HG02610 (cell line): ENCODE data around the gene RANBP3L.

Experiments
- ATAC-seq: cut with Tn5 transposase; IDR thresholded peaks from one replicate; pipeline ENCODE4 v1.9.1; 2021; ENCODE audit warnings: mild to moderate bottlenecking, moderate library complexity; ENCODE audit not compliant: unreplicated experiment

RANBP3L gene

GRCh38 chr5:36244076-36244475 is 57.6 kb downstream of the RANBP3L start:
- ATAC-seq = no peak

GRCh38 chr5:36243653-36244052 is 58.0 kb downstream of the RANBP3L start:
- no peak for ATAC-seq

GRCh38 chr5:36242534-36243485 is 58.9 kb downstream of the RANBP3L start:
- ATAC-seq = no peak

- peak; percentile 95 for ATAC-seq
These were observed 59.8 kb downstream of the RANBP3L start, which contains the start of gene NADK2 for GRCh38 chr5:36241631-36242533. NADK2 (minus strand) TSS chr5:36241925; CDS start chr5:36241798, 127 bp downstream.

DNA sequence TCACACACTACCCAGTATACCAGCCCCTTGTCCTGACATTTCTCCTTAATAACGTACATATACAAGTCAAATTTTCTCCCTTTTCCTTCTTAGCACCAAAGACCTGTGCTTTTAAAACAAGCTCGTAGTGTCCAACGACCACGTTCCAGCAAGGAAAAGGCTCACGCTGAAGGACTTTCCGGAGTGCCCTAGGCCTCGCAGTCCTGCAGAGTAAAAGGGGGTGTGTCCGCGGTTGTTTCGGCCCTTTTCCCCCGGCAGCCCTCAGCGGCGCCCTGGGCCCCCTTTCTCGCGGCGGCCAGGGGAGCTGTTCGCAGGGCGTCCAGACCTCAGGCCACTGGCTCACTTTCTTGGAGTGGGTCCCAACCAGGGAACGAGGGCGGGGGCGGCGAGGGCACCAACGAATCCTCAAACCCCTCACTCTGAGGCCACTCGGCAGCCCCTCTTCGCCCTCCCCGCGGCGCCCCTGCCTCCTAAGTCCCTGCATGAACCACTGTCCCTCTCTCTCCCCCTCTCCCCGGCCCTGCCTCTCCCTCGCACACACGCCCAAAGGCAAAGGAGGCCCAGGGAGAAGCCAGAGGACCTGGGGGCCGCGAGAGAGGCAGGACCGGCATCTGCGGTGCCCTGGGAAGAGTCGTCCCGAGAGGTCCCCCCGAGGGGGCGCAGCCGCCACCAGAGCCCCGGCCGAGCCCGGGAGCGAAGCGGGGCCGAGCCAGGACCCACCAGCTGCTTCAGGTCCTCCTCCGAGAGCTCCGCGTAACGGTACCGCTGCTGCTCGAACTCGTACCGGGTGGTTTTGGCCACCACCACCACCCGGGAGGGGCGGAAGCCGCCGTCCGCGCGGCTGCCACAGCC is 60.7 kb downstream of the RANBP3L start:
- ATAC-seq = peak; percentile 10

- ATAC-seq = no peak
These were observed 62.1 kb downstream of the RANBP3L start for GRCh38 chr5:36239370-36240293.

- ATAC-seq = no peak
These were observed 63.0 kb downstream of the RANBP3L start for GRCh38 chr5:36238502-36239295.

DNA sequence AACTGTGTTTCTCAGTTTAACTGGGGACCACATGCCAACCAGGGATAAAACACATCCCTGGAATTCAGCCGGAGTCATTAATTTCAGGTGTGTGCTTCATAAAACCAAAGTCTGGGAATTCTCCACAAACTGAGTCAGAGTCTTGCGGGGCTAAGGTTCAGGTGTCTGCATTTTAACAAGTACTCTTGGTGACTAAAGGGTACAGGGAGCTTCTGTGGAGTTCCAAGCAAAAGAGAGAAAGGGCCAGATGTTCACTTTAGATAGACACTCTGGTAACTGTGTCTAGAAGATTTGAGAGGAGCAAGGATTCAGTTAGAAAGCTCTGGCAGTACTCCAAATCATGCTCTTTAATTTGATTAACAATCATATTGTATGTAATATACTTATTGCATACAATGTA is 64.0 kb downstream of the RANBP3L start:
- no peak for ATAC-seq

DNA sequence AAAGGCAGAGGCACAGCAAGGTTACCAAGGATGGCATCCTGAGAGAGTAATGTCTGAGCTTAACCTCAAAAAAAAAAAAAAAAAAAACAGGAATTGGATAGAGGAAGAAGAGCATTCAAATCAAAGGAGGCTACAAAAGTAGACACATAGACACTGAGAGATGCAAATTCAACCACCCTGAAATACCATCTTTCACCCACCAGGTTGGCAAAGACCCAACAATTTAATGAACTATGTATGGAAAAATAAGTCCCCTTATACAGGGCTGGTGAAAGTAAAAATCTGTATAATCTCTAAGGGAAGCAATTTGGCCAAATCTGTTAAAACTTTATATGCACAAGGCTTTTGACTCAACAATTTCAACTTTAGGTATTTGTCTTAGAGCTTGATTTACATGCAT is 64.9 kb downstream of the RANBP3L start:
- no peak for ATAC-seq

DNA sequence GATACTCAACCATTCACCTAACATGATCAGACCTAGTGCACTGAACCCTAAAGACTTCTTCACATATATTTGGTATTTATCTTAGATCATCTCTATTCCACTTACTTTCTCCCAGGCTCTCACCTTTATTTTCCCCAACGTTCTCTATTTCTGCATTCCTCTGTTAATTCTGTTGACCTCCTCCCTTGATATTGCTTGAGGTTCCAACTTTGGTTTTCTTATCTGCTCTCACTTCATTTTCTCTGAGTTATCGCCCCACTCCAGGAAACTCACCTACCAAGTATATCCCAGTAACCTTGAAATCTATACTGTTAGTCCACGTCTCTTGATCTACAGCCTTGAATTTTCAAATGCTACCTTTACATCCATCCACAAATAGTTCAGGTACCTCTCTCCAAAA is 69.2 kb downstream of the RANBP3L start:
- ATAC-seq = no peak

GRCh38 chr5:36230151-36230790 is 71.4 kb downstream of the RANBP3L start:
- ATAC-seq = no peak

DNA sequence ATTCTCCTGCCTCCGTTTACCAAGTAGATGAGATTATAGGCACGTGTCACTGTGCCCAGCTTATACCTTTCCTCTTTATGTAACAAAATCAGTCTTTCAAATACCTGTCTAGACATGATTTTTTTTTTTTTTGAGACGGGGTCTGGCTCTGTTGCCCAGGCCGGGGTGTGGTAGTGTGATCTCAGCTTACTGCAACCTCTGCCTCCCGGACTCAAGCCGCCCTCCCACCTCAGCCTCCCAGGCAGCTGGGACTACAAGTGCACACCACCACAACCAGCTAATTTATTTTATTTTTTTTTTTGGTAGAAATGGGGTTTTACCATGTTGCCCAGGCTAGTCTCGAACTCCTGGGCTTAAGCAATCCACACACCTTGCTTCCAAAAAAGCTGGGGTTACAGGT is 73.2 kb downstream of the RANBP3L start:
- no peak for ATAC-seq

- no peak for ATAC-seq
These were observed 74.7 kb downstream of the RANBP3L start for GRCh38 chr5:36227046-36227445.

DNA sequence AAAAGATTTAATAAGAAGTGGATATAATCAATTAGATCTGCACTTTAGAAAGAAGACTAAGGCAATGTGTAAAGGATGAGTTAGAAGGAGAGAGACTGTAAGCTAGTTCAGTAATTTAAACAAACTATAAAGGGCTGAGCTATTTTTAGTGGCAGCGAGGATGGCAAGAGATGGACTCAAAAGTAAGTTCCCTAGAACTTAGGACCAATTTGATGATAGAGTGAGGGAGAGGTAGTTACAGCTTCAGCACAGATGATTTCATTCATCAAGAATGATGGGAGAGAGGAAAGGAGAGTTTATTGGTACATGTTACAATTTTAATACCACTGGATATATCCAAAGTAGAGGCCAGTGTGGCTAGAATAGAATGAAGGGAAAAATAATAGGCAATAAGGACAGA is 79.1 kb downstream of the RANBP3L start:
- ATAC-seq = no peak

DNA sequence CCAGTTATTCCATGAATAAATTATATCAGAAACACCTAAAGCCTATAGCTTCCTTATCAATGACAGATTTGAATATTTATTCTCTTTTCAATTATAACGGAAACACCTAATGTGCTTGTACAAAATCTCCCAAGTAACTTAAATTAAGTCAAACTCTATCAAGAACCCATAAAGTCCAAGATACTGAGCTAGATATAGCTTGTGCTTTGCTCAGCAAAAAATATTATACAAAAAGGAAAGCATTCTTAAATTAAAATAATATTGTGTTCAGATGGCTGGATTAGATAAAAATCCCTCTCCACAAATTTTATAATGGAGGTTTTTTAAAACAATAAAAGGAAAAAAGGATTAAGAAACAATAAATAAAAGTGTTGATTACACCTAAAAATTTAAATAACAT is 83.7 kb downstream of the RANBP3L start:
- no peak for ATAC-seq

DNA sequence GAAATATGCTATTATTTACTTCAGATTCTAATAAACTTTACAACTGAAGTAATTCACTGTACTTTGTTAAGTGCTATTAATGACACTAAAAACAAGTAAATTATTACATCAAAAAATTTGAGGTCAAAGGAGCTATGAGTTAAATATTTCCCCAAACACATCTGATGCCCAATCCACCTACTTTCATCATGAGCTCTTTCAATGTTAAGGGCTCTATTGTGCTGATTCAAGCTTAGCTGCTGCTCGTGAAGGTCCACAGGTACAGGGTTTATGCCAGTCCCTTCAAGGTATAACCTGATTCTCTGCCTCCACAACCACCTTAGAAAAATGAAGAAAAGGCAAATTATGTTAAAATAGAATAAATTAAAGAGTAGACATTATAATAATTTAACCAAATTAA is 84.1 kb downstream of the RANBP3L start:
- no peak for ATAC-seq

DNA sequence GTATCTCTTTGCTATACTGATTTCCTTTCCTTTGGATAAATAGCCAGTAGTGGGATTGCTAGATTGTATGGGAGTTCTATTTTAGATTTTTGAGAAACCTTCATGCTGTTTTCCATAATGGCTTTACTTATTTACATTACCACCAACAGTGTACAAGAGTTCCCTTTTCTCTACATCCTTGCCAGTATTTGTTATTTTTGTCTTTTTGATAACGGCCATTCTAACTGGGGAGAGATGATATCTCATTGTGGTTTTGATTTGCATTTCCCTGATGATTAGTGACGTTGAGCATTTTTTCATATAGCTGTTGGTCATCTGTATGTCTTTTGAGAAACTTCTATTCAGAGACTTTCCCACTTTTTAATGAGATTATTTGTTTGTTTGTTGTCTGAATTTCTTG is 85.8 kb downstream of the RANBP3L start:
- no peak for ATAC-seq

DNA sequence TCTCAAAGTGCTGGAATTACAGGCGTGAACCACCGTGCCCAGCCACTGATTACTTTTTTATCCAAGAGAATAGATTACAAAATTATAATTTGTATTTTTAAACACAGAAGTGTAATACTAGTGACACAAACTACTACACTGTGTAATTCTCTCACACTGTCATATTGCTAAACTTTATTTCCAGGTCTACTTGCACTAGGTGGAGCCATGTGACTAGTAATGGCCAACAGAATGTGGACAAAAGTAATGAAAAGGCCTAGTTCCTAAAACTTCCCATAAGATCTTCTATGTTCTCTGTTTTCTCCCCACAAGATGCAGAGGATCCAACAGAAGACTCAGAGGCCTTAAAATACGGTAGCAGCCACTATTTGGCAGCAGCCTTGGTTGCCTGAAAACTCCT is 87.3 kb downstream of the RANBP3L start:
- ATAC-seq = no peak
